SK-N-SH (cell line): ENCODE data around the gene DCDC1.

Experiments used
- CTCF ChIP-seq: fragments of 200-600 bp; sonication (generic); IDR thresholded peaks from 2 replicates; pipeline ENCODE4 v1.6.1; 2017; ENCODE audit warnings: antibody characterized with exemption, mild to moderate bottlenecking, moderate library complexity
- FOXM1 ChIP-seq: IDR thresholded peaks from 2 replicates; pipeline ENCODE4 v1.4.0; 2012; ENCODE audit warnings: low read depth, mild to moderate bottlenecking
- MXI1 ChIP-seq: IDR thresholded peaks from 2 replicates; pipeline ENCODE4 v1.6.1; 2012; ENCODE audit warnings: mild to moderate bottlenecking, low read depth, low read length, improper control_type of control experiment
- POLR2AphosphoS5 ChIP-seq: IDR thresholded peaks from 2 replicates; pipeline ENCODE4 v1.6.1; 2012; ENCODE audit warnings: low read depth, low read length
- SIN3A ChIP-seq: IDR thresholded peaks from 2 replicates; pipeline ENCODE4 v1.6.1; 2012; ENCODE audit warnings: low read depth, mild to moderate bottlenecking, low read length, moderate library complexity, borderline replicate concordance
- ZBTB33 ChIP-seq: IDR thresholded peaks from 2 replicates; pipeline ENCODE4 v1.4.0; 2012; ENCODE audit warnings: low read depth, borderline replicate concordance
- TF ChIP-seq, protein P1 (sequence below): IDR thresholded peaks from 2 replicates; pipeline ENCODE4 v1.6.1; 2012; ENCODE audit warnings: mild to moderate bottlenecking, low read depth, low read length, moderate library complexity

DNA sequence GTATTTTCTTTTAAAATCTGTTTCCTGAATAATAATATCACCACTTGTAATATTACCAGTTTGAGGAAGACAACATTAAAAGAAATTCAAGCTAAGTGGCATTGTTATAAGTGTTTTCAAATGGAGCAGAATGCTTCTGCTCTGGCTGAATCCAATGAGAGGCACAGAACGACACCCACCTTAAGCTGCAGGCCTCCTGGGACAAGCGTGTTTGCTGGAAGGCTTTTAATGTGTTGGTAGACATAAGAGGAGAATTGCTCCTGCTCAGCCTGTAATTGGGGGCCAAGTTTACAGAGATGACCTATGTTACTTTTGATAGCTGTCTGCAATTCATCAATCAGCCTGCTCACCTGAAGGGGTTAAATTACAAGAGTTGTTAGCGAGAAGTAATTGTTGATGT, 242.2 kb downstream of the DCDC1 start:
- TF ChIP-seq CTCF (no peak), SIN3A (no peak), POLR2AphosphoS5 (no peak), MXI1 (no peak), FOXM1 (no peak), ZBTB33 (no peak)
- TF ChIP-seq, protein P1, sequence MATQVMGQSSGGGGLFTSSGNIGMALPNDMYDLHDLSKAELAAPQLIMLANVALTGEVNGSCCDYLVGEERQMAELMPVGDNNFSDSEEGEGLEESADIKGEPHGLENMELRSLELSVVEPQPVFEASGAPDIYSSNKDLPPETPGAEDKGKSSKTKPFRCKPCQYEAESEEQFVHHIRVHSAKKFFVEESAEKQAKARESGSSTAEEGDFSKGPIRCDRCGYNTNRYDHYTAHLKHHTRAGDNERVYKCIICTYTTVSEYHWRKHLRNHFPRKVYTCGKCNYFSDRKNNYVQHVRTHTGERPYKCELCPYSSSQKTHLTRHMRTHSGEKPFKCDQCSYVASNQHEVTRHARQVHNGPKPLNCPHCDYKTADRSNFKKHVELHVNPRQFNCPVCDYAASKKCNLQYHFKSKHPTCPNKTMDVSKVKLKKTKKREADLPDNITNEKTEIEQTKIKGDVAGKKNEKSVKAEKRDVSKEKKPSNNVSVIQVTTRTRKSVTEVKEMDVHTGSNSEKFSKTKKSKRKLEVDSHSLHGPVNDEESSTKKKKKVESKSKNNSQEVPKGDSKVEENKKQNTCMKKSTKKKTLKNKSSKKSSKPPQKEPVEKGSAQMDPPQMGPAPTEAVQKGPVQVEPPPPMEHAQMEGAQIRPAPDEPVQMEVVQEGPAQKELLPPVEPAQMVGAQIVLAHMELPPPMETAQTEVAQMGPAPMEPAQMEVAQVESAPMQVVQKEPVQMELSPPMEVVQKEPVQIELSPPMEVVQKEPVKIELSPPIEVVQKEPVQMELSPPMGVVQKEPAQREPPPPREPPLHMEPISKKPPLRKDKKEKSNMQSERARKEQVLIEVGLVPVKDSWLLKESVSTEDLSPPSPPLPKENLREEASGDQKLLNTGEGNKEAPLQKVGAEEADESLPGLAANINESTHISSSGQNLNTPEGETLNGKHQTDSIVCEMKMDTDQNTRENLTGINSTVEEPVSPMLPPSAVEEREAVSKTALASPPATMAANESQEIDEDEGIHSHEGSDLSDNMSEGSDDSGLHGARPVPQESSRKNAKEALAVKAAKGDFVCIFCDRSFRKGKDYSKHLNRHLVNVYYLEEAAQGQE: no peak
